ENCODE results near the gene ANKRD63. TPM values are rescaled to one million over a fixed set of nuclear protein-coding genes. Genes with fewer than 3 reads are reported as not detected.

ANKRD63 gene
- total and polyA plus RNA-seq, 2 of the 13 experiments (the other 11 are each of a cell fraction or from before 2014, with no cell fraction given): not detected

GRCh38 chr15:40328751-40329150 lies 45.9 kb upstream of the ANKRD63 start:
- Histone ChIP-seq H3K4me1 (ENCODE audit: insufficient read depth, low read length) (peaks cover 27% of the 10 kb centered on the region), H3K4me2 (ENCODE audit: low read depth, low read length) (no peak overlapping the region), H3K27ac (ENCODE audit: extremely low read length, insufficient read depth, low read length) (no peak overlapping the region), H2AFZ (ENCODE audit: low read length) (no peak overlapping the region), H3K4me3 (replicated peaks in 1 of 3; ENCODE audit: insufficient read depth in 1 of 3, low read depth in 2 of 3, low read length in 3 of 3) (no peak overlapping the region), H3K79me2 (ENCODE audit: insufficient read depth, low read length) (no peaks in the 10 kb centered on the region), H4K20me1 (ENCODE audit: insufficient read depth, low read length) (no peaks in the 10 kb centered on the region), H3K27me3 (ENCODE audit: control insufficient read depth in 1 of 2, insufficient read depth in 2 of 2, low read length in 2 of 2) (no peaks in the 10 kb centered on the region), H3K36me3 (replicated peaks in 1 of 2; ENCODE audit: control insufficient read depth in 1 of 2, insufficient read depth in 2 of 2, low read length in 2 of 2) (no peaks in the 10 kb centered on the region), H3K9me3 (ENCODE audit: low read length) (no peaks in the 10 kb centered on the region), H3K9ac (ENCODE audit: insufficient read depth, low read depth, low read length) (no peak overlapping the region)
- in situ Hi-C loops (cut with HindIII; ENCODE audit: extremely low pct_ligation_motif_present, low pct_unique_long_range_greater_than_20kb) (no loop called here), intact Hi-C loops (cut with micrococcal nuclease; ENCODE audit: unreplicated experiment) (no loop called here)
- 78% methylated on average over 5 of the region's 5 CpGs for WGBS (ENCODE audit: low lambda C conversion rate)
- ChIA-PET POLR2A (interaction anchor here (1.4 kb wide), 1 partner anchor 10 kb away, joined by 3 read pairs; no protein-coding TSS in a partner anchor), CTCF (ENCODE audit: low intra/inter-chr PET ratio, low total read pairs) (no interaction called here)
- FAIRE-seq (no peak), ATAC-seq (no peak), DNase-seq (ENCODE audit: low spot score) (no peak)
- TF ChIP-seq MAFF (IDR thresholded peaks at IDR 0.05; ENCODE audit: low read depth, low read length) (peak; percentile 51), ZBTB1 (CRISPR knock-in tag; IDR thresholded peaks at IDR 0.05; ENCODE audit: borderline replicate concordance) (no peak), MAFK (conservative IDR thresholded peaks at IDR 0.05 in 1 of 2, IDR thresholded peaks at IDR 0.05 in 1 of 2; ENCODE audit: low read length in 2 of 2) (peak; percentile 49 to 72)
- no TSS peak for BruUV-seq (replicated peaks)

GRCh38 chr15:40328176-40328575 lies 45.3 kb upstream of the ANKRD63 start:
- BruUV-seq (replicated peaks): no TSS peak
- Histone ChIP-seq H3K36me3 (replicated peaks in 1 of 2; ENCODE audit: control insufficient read depth in 1 of 2, insufficient read depth in 2 of 2, low read length in 2 of 2) (no peaks in the 10 kb centered on the region), H3K27ac (ENCODE audit: extremely low read length, insufficient read depth, low read length) (no peak overlapping the region), H2AFZ (ENCODE audit: low read length) (no peak overlapping the region), H3K79me2 (ENCODE audit: insufficient read depth, low read length) (no peaks in the 10 kb centered on the region), H3K4me3 (replicated peaks in 1 of 3; ENCODE audit: insufficient read depth in 1 of 3, low read depth in 2 of 3, low read length in 3 of 3) (no peak overlapping the region), H3K9ac (ENCODE audit: insufficient read depth, low read depth, low read length) (no peak overlapping the region), H3K4me2 (ENCODE audit: low read depth, low read length) (no peak overlapping the region), H3K9me3 (ENCODE audit: low read length) (no peaks in the 10 kb centered on the region), H4K20me1 (ENCODE audit: insufficient read depth, low read length) (no peaks in the 10 kb centered on the region), H3K4me1 (ENCODE audit: insufficient read depth, low read length) (peaks cover 24% of the 10 kb centered on the region), H3K27me3 (ENCODE audit: control insufficient read depth in 1 of 2, insufficient read depth in 2 of 2, low read length in 2 of 2) (no peaks in the 10 kb centered on the region)
- ChIA-PET POLR2A (interaction anchor here (1.4 kb wide), 1 partner anchor 10 kb away, joined by 3 read pairs; no protein-coding TSS in a partner anchor), CTCF (ENCODE audit: low intra/inter-chr PET ratio, low total read pairs) (no interaction called here)
- in situ Hi-C loops (cut with HindIII; ENCODE audit: extremely low pct_ligation_motif_present, low pct_unique_long_range_greater_than_20kb) (no loop called here), intact Hi-C loops (cut with micrococcal nuclease; ENCODE audit: unreplicated experiment) (no loop called here)
- DNase-seq (ENCODE audit: low spot score) (no peak), ATAC-seq (no peak), FAIRE-seq (no peak)
- WGBS (ENCODE audit: low lambda C conversion rate): 81% methylated on average over 3 of the region's 3 CpGs
- no peak for TF ChIP-seq ZSCAN9 (CRISPR knock-in tag; IDR thresholded peaks at IDR 0.05; ENCODE audit: borderline replicate concordance)
- no peak for TF ChIP-seq ZNF318 (CRISPR knock-in tag; IDR thresholded peaks at IDR 0.05)
- no peak for TF ChIP-seq CENPT (CRISPR knock-in tag; IDR thresholded peaks at IDR 0.05; ENCODE audit: low read depth)
- TF ChIP-seq RXRA (CRISPR knock-in tag; IDR thresholded peaks at IDR 0.05): no peak
- no peak for TF ChIP-seq MAX (IDR thresholded peaks at IDR 0.05)
- TF ChIP-seq ZNF670 (CRISPR knock-in tag; IDR thresholded peaks at IDR 0.05; ENCODE audit: borderline replicate concordance): no peak
- no peak for TF ChIP-seq GLI4 (CRISPR knock-in tag; IDR thresholded peaks at IDR 0.05; ENCODE audit: borderline replicate concordance)
- TF ChIP-seq ATF7 (IDR thresholded peaks at IDR 0.05): no peak
- TF ChIP-seq ATF7 (CRISPR knock-in tag; IDR thresholded peaks at IDR 0.05): no peak
